ENCODE results near the gene TNNT2. TPM values are rescaled to one million over a fixed set of nuclear protein-coding genes. Genes with fewer than 3 reads are reported as not detected.

TNNT2 gene
- total and polyA plus RNA-seq, 2 donors (not counting 1 experiment from before 2014, with no cell fraction given): not detected

DNA sequence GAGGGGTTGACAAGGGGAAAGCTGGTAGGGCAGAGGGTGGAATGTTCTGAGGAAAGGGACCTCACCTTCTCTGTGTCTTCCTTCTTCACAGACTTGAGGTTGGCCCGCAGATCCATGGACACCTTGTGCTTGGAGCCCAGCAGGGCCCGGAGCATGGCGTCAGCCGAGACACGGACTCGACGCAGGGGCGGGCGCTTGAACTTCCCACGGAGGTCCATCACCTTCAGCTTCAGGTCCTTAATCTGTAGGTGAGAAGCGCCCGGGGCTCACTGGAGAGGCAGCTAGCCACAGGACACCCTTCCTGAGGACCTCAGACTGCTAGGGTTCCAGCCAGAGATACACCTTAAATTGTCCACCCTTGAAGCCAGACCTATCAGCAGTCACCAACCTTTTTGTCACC lies 33.8 kb upstream of the TNNT2 start:
- ATAC-seq (ENCODE audit: low read depth): no peak
- no peaks in the 10 kb centered on the region for H3K4me1 ChIP-seq (ENCODE audit: control insufficient read depth in 2 of 2, insufficient read depth in 2 of 2, low read length in 2 of 2)
- no peak overlapping the region for H3K4me3 ChIP-seq (ENCODE audit: control extremely low read depth in 1 of 5, extremely low read depth in 1 of 5, insufficient read depth in 1 of 5, low read depth in 2 of 5, low read length in 4 of 5)
- intact Hi-C loops (cut with micrococcal nuclease): no loop called here
- Mint-ChIP-seq H3K4me1 (no peaks in the 10 kb centered on the region), H3K9me3 (ENCODE audit: insufficient read depth) (no peaks in the 10 kb centered on the region), H3K27me3 (peaks cover 19% of the 10 kb centered on the region), H3K4me3 (no peak overlapping the region), H3K27ac (no peak overlapping the region)
- DNase-seq: no peak
- H4K20me1 ChIP-seq (ENCODE audit: control insufficient read depth, insufficient read depth, low read length, poor library complexity, severe bottlenecking): no peaks in the 10 kb centered on the region
- H3K4me2 ChIP-seq (replicated peaks; ENCODE audit: low read depth, low read length, poor library complexity, severe bottlenecking): no peak overlapping the region
- CTCF ChIA-PET: interaction anchor here (2.0 kb wide), 1 partner anchor 23 kb away, joined by 5 read pairs; no protein-coding TSS in a partner anchor
- 95% methylated on average over 12 of the region's 12 CpGs for WGBS (ENCODE audit: insufficient coverage)
- H3K9ac ChIP-seq (ENCODE audit: low read length): no peak overlapping the region
- TF ChIP-seq EZH2 (IDR thresholded peaks at IDR 0.05; ENCODE audit: borderline replicate concordance, insufficient read depth, low read depth, low read length, poor library complexity, severe bottlenecking) (no peak), CTCF (IDR thresholded peaks at IDR 0.05) (no peak)
- H3K27ac ChIP-seq (ENCODE audit: low read length in 2 of 2): no peak overlapping the region
- peaks cover 0 to 5% (median 0%) of the 10 kb centered on the region in 3 donors for H3K9me3 ChIP-seq (ENCODE audit: control extremely low read depth in 1 of 3, control insufficient read depth in 2 of 3, insufficient read depth in 1 of 3, low read length in 2 of 3)
- no peak overlapping the region for H2AFZ ChIP-seq (ENCODE audit: insufficient read depth, low read depth, low read length, poor library complexity, severe bottlenecking)
- H3K27me3 ChIP-seq (replicated peaks in 1 of 4; ENCODE audit: control extremely low read depth in 1 of 4, control insufficient read depth in 3 of 4, insufficient read depth in 4 of 4, low read length in 3 of 4): peaks cover 0 to 4% (median 0%) of the 10 kb centered on the region in 4 experiments
- no peaks in the 10 kb centered on the region for H3K36me3 ChIP-seq (replicated peaks in 1 of 2; ENCODE audit: control extremely low read depth in 1 of 2, control insufficient read depth in 1 of 2, extremely low read depth in 1 of 2, insufficient read depth in 2 of 2, low read length in 1 of 2)
- H3K79me2 ChIP-seq (ENCODE audit: control insufficient read depth, insufficient read depth, low read length): no peaks in the 10 kb centered on the region
- POLR2A ChIA-PET: no interaction called here

GRCh38 chr1:201409440-201409839 lies 32.0 kb upstream of the TNNT2 start:
- Histone ChIP-seq H2AFZ (ENCODE audit: insufficient read depth, low read depth, low read length, poor library complexity, severe bottlenecking) (no peak overlapping the region), H3K27ac (ENCODE audit: low read length in 2 of 2) (no peak overlapping the region), H3K36me3 (replicated peaks in 1 of 2; ENCODE audit: control extremely low read depth in 1 of 2, control insufficient read depth in 1 of 2, extremely low read depth in 1 of 2, insufficient read depth in 2 of 2, low read length in 1 of 2) (no peaks in the 10 kb centered on the region), H3K9ac (ENCODE audit: low read length) (no peak overlapping the region), H3K27me3 (replicated peaks in 1 of 4; ENCODE audit: control extremely low read depth in 1 of 4, control insufficient read depth in 3 of 4, insufficient read depth in 4 of 4, low read length in 3 of 4) (peaks cover 0 to 4% (median 0%) of the 10 kb centered on the region in 4 experiments), H3K79me2 (ENCODE audit: control insufficient read depth, insufficient read depth, low read length) (no peaks in the 10 kb centered on the region), H3K4me2 (replicated peaks; ENCODE audit: low read depth, low read length, poor library complexity, severe bottlenecking) (no peak overlapping the region), H4K20me1 (ENCODE audit: control insufficient read depth, insufficient read depth, low read length, poor library complexity, severe bottlenecking) (no peaks in the 10 kb centered on the region), H3K4me3 (ENCODE audit: control extremely low read depth in 1 of 5, extremely low read depth in 1 of 5, insufficient read depth in 1 of 5, low read depth in 2 of 5, low read length in 4 of 5) (no peak overlapping the region), H3K9me3 (ENCODE audit: control extremely low read depth in 1 of 3, control insufficient read depth in 2 of 3, insufficient read depth in 1 of 3, low read length in 2 of 3) (no peaks in the 10 kb centered on the region), H3K4me1 (ENCODE audit: control insufficient read depth in 2 of 2, insufficient read depth in 2 of 2, low read length in 2 of 2) (no peaks in the 10 kb centered on the region)
- intact Hi-C loops (cut with micrococcal nuclease): no loop called here
- DNase-seq (no peak), ATAC-seq (ENCODE audit: low read depth) (no peak)
- WGBS (ENCODE audit: insufficient coverage): 98% methylated on average over 5 of the region's 8 CpGs
- CTCF ChIA-PET: interaction anchor here (0.6 to 2.0 kb wide), 3 partner anchors 21 to 810 kb away, joined by 3 to 5 read pairs (median 4); no protein-coding TSS in a partner anchor
- no peaks in the 10 kb centered on the region for H3K4me1 Mint-ChIP-seq
- peaks cover 15% of the 10 kb centered on the region for H3K27me3 Mint-ChIP-seq
- TF ChIP-seq EZH2 (IDR thresholded peaks at IDR 0.05; ENCODE audit: borderline replicate concordance, insufficient read depth, low read depth, low read length, poor library complexity, severe bottlenecking): no peak
- no peak for TF ChIP-seq CTCF (IDR thresholded peaks at IDR 0.05)
- POLR2A ChIA-PET: no interaction called here
- H3K4me3 Mint-ChIP-seq: no peak overlapping the region
- H3K27ac Mint-ChIP-seq: no peak overlapping the region
- H3K9me3 Mint-ChIP-seq (ENCODE audit: insufficient read depth): no peaks in the 10 kb centered on the region

Data from B cell (primary cell).